Left forelimb (tissue), 1 donor: ENCODE measurements around the gene LNPK.
"Not testable (repeated sequence)": the region's sequence is repeated elsewhere in the genome, so short reads cannot be mapped to it uniquely, and the experiment has no call there.

Source experiments
- DNase-seq: peaks from one replicate; pipeline ENCODE4 v3.0.0-alpha.2; 2018; ENCODE audit warnings: low spot score

LNPK gene, protein sequence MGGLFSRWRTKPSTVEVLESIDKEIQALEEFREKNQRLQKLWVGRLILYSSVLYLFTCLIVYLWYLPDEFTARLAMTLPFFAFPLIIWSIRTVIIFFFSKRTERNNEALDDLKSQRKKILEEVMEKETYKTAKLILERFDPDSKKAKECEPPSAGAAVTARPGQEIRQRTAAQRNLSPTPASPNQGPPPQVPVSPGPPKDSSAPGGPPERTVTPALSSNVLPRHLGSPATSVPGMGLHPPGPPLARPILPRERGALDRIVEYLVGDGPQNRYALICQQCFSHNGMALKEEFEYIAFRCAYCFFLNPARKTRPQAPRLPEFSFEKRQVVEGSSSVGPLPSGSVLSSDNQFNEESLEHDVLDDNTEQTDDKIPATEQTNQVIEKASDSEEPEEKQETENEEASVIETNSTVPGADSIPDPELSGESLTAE

GRCh38 chr2:176001916-176002687 is at the start of gene LNPK:
TSS of gene LNPK (minus strand) at chr2:176002267. CDS start at chr2:175995584, 6,683 bp downstream.
- DNase-seq = peak; percentile 97

- DNase-seq = no peak
These were observed 37.3 kb upstream of the LNPK start for GRCh38 chr2:176039375-176039774.

GRCh38 chr2:176038694-176039093 is 36.6 kb upstream of the LNPK start:
- no peak for DNase-seq

- DNase-seq = no peak
These were observed 33.1 kb upstream of the LNPK start for GRCh38 chr2:176035013-176035691.

GRCh38 chr2:176027806-176028205 is 25.7 kb upstream of the LNPK start:
- DNase-seq = no peak

DNA sequence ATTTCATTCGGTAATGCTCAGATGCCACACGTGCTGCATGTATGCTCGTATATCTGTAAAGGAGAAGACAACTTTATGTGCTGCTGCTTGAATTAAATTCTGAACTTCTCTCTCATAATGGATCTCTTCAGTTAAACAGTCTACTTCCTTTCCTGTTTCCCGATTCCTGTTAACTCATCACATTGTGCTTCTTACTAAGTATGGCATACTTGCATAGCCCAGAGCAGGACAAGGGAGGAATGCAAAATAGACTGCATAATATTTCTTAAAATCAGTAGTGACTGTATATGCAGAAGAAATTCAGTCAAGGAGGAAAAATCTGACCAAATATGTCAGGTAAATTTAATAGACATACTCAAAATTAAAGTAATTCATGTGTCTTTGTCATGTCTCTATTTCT is 23.9 kb upstream of the LNPK start:
- DNase-seq = no peak

DNA sequence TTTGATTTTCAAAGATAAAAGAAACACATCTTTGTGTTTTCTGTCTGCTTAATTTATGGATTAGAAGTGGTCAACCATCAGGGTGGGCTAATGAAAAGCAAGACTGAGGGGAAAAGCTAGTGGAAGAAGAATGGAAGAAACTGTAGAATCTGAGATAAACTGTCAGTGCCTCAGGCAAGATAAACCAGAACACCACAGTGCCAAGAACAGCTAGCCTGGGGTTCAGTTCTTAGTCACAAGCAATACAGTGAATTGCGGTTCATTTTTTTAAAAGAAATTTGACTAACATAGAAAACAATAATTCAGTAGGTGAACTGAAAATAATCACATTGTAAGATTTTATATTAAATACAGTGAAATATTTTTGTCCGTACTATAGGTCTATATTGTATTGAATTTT is 22.0 kb upstream of the LNPK start:
- DNase-seq = no peak

DNA sequence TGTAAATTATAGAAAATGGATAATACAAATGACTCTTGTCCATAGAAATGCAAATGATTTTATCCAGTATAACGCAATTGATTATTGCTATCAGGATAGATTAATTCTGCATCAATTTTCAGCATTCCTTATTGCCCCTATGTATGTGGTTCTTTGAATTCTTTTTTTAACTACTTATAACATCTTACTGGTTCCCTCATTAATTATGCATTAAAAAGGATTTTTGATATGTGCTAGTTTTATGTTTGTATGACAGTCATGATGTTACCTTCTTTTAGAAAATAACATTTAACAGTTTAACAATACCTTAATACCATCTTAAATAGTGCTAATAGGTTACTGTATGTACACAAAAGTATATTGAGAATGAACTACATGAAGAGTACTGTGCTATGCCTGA is 20.0 kb upstream of the LNPK start:
- DNase-seq = no peak

DNA sequence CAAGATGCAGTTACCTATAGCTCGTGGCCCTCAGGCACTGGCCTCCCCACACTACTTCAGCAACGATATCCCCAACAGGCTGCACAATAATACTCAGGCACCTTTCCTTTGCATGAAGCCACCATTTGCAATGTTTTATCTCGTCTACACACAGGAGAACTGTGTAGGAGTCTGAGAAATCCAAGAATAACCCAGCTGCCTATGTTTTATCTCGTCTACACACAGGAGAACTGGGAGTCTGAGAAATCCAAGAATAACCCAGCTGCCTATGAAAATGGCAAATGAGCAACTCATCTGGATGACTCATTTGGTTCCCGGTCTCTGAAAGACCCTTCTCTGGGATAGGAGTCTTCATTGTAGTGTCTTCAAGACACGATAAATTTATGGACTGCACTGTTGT is 18.3 kb upstream of the LNPK start:
- no peak for DNase-seq

- DNase-seq = no peak
These were observed 16.6 kb upstream of the LNPK start for GRCh38 chr2:176018708-176019107.

DNA sequence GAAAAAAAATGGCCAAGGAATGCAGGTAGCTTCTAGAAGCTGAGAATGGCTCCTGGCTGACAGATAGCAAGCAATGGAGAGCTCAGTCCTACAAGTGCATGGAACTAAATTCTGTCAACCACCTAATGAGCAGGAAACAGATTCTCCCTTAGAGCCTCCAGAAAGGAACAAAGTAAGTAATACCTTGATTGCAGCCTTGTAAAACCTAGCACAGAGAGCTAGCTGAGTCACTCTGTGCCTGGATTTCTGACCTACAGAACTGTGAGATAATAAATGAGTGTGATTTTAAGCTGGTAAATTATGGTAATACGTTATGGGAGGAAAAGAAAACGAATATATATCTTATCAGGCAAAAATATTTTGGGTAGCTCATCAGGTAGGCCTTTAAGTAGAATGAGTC is 7.4 kb upstream of the LNPK start:
- DNase-seq = no peak

- no peak for DNase-seq
These were observed 2.9 kb upstream of the LNPK start for GRCh38 chr2:176004934-176005333.

GRCh38 chr2:176003958-176004357 is 1.9 kb upstream of the LNPK start:
- no peak for DNase-seq

GRCh38 chr2:176002688-176003210 is 682 bp upstream of the LNPK start:
- DNase-seq = no peak

DNA sequence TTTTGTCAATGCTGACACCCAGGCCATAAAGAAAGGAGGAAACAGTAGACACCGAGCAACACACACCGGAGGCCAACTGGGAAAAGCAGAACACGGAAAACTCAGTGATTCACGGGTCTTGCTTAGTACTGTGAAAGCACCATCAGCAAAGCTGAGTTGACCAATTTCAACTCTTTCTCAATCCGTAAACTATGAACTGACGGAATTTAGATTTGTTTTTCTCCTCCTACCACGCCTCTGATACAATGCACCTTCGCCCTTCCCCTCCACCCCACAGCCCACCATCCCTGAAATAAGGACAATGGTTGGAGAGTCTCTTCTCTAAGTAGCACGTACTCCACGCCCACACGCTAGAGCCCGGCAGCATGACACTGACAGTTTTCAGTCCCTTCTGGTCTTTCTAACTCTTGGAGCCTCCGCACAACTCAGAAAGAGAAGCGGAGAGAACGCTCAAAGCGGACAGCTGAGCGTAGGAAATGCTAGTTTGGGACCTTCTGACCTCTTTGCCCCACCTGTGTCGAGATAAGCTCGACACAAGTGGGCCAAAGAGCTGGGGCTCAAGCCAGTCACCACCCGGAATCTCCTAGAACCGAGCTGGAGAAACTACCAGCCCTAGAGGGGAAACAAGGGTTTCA is 669 bp downstream of the LNPK start:
- peak; percentile 72 for DNase-seq

GRCh38 chr2:175999283-175999819 is 2.7 kb downstream of the LNPK start:
- no peak for DNase-seq

DNA sequence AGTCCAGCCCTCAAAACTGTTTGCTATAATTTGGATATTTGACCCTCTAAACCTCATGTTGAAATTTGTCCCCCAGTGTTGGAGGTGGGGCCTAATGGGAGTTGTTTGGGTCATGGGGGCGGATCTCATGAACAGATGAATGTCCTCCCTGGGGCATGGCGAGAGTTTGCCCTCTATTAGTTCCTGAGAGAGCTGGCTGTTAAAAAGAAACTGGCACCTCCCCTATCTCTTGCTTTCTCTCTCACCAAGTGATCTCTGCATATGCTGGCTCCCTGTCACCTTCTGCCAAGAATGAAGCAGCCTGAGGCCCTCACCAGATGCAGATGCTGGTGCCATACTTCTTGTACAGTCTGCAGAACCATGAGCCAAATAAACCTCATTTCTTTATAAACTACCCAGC is 12.0 kb downstream of the LNPK start:
- no peak for DNase-seq

GRCh38 chr2:175987126-175987525 is 14.9 kb downstream of the LNPK start:
- DNase-seq = not testable (repeated sequence)

GRCh38 chr2:175984846-175985245 is 17.2 kb downstream of the LNPK start:
- no peak for DNase-seq

- DNase-seq = no peak
These were observed 20.5 kb downstream of the LNPK start for GRCh38 chr2:175981551-175981950.

DNA sequence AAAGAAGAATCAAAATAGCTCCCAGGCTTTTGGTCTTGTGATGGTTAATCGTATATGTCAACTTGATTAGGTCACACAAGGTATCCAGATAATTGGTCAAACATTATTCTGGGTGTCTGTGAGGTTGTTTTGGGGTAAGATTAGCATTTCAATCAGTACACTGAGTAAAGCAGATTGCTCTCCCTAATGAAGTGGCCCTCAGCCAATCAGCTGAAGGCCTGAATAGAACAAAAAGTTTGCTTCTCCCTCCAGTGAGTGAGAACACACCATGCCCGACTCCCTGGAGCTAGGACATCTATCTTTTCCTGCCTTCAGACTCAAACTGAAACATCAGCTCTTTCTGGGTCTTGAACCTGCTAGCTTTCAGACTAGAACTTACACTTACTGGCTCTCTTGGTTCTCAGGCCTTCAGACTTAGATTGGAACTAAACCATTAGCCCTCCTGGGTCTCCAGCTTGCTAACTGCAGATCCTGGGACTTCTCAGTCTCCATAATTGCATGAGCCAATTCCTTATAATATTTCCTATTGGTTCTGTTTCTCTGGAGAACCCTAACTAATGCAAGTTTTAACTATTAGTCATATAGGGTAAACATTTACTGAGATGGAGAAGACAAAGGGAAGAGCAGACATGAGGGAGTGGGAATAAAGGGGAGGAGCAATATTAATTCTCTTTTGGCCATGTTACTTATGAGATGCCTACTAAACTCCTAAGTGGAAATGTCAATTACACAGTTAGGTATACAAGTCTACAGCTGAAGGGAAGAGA is 25.5 kb downstream of the LNPK start:
- DNase-seq = no peak
